ENCODE measurements around the gene YTHDC1.

GRCh38 chr4:68372588-68372987 is 22.7 kb upstream of the YTHDC1 start:
- TF ChIP-seq CTCF (IDR thresholded peaks at IDR 0.05 in 2 of 3, conservative IDR thresholded peaks at IDR 0.05 in 1 of 3; ENCODE audit: borderline replicate concordance in 1 of 3, insufficient read depth in 1 of 3, low read depth in 2 of 3, low read length in 2 of 3) (no peak), TCF7L2 (IDR thresholded peaks at IDR 0.05; ENCODE audit: borderline replicate concordance, extremely low read depth, insufficient read depth, insufficient read length) (no peak), EZH2phosphoT487 (IDR thresholded peaks at IDR 0.05; ENCODE audit: borderline replicate concordance) (no peak), ZNF274 (IDR thresholded peaks at IDR 0.05; ENCODE audit: low read depth, low read length) (no peak), POLR2A (IDR thresholded peaks at IDR 0.05; ENCODE audit: borderline replicate concordance, extremely low read depth, insufficient read depth, insufficient read length) (no peak), EGR1 (IDR thresholded peaks at IDR 0.05; ENCODE audit: low read depth) (no peak)

All from HCT116 (cell line).